HG02759 (cell line): Measurements from ENCODE around the gene STRN4.

ENCODE experiments used
- ATAC-seq: cut with Tn5 transposase; IDR thresholded peaks from one replicate; pipeline ENCODE4 v1.9.1; 2021; ENCODE audit warnings: mild to moderate bottlenecking, moderate library complexity; ENCODE audit not compliant: unreplicated experiment

Gene STRN4

DNA sequence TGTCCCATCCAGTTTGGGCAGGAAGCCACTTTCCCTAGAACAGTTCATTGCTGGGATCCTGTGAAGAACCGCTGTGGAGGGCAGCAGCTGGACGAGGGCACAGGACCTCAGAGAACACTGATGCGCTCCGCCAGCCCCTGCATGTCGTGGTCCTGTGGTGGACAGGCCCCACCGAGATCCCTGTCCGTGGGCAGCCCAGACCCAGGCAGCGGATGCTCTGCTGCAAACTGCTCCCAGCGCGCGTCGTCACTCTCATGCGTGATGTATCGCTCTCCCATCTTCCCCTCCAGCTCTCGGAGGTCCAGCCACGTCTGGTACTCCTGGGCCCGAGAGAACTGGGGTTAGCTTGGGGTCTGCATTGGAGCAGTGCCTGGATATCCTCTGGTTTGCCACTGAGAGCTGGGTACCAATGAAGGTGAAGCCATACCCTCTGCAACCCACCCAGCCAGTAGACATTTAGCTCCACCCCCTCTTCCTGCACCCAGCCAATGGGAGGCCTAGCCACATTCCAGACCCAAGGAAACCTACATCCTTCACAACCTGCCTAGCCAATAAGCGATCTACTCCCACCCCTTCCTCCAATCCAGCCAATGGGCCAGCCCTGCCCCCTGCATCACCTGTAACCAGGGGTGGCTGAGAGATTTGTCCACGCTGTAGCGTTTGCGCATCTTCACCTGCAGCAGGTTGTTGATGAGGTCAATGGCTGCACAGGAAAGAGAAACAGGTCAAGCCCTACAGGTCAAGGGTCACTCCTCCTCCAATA, 71.7 kb downstream of the STRN4 start:
- no peak for ATAC-seq

DNA sequence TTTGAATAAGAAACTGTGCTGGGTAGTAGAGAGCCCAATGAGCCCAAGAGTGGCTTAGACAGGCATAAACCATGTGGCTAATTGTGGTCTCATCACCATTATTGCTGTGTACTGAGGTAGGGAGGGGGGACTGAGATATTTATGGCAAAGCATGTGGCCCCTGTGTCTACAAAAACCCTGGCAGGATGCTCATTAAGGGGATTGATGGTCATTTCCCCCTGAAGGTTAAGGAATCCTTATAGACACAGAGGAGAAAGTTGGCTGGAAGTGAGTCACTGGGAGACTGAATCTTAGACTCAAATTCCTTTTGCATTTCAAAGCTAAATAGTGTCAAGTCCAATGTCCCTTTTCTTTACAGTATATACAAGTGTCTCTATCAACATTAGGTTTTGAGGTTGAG, 75.4 kb downstream of the STRN4 start:
- no peak for ATAC-seq
